Stimulated activated CD8-positive, alpha-beta memory T cell treated with anti-CD3 and anti-CD28 coated beads, Interleukin-12 subunit alpha, Interleukin-12 subunit beta, amount 100 ng/mL, for 1 hour (primary cell): Measurements from ENCODE around the gene HNRNPF.
A peak's percentile ranks its signal among the peaks of the same experiment; 100 is the strongest.
"Not testable (repeated sequence)": the region's sequence is repeated elsewhere in the genome, so short reads cannot be mapped to it uniquely, and the experiment has no call there.

Source experiments
- DNase-seq: peaks from one replicate; pipeline ENCODE4 v3.0.0-alpha.2; 2020; ENCODE audit warnings: low read depth

The HNRNPF gene

DNA sequence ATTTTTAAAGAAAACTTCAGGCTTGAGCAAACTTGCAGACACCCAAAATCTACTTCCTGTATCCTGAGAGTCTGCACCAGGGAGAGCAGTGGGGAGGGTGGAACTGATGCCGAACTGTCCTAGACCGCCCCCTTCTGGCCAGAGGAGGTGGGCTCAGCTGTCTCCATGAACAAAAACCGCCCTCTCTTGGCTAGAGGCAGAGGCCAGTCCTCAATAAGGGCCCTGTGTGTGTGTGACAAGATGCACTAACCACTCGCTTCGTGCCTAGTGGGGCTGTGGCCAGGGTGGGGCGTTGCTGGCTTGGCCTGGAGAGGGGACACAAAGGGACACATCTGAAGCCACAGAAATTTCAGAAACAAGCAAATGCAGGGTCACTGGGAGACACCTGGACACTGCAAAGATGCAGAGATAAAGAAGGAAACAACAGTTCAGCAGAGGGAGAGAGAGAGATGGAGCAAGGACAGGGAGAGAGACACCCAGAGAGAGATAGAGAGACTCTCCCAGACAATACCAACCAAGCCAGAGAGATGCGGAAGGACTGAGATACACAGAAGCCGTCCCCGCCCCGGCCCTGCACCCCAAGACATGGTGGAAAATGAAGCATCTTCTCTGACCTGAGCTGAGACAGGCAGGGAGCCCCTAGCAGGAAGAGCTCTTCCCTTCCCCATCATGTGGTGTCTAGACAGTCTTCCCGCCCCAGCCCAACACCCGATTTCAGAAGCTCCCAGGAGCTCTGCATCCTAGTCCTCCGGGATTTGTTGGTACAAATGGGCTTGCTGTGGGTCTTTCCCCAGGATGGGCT, 60.3 kb downstream of the HNRNPF start:
- peak; percentile 81 for DNase-seq

DNA sequence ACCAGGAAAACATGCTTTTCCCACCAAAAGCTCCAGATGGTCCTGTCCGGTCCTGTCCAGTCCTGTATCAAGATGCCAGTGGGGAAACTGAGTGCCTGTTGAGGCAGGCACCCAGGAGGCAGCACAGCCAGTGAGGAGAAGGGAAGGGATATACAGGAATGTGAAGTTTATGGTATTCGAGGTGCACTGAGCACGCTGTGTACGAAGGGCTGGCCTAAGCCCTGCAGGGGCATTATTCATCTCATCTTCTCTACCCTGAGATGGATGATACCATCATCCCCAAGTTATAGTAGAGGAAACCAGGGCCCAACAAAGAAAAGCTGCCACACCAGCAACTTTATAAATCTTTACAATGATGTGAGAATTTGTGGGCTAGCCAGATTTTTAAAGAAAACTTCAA, 61.0 kb downstream of the HNRNPF start:
- no peak for DNase-seq

DNA sequence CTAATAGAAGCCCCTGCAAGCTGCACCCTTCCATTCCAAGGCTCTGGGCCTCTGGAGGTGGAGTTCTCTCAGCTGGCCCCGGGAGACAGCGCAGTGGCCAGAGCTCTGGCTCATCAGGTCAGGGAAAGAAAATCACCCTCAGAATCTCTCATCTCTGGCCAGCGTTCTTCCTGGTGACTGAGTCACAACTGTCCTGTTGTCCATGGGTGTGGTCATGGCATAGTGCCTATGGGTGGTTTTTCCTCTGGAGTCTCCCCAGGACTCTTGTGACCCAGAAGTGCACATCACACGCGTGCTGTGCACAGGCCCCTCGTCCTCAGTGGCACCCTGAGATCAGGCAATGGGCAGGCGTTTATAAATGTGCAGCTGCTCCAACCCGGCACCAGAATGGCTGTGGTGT, 64.9 kb downstream of the HNRNPF start:
- DNase-seq: no peak

DNA sequence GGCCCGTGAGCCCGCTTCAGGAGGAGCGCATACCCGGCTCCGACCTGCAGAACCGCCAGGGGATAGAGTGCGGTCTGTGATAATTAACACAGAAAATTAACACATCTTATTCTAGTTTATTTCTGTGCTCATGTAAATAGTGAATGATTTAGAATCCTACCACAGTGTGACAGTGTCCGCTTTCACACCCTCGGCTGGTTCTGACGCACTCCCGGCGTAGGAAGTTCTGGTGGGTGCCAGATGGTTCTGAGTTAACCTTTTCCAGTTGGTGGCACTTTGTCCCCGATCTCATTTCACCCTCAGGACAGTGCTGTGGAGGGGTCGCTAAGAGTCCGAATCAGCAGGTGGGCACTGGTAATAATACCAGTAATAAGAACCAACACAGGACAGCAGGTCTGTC, 65.9 kb downstream of the HNRNPF start:
- no peak for DNase-seq

DNA sequence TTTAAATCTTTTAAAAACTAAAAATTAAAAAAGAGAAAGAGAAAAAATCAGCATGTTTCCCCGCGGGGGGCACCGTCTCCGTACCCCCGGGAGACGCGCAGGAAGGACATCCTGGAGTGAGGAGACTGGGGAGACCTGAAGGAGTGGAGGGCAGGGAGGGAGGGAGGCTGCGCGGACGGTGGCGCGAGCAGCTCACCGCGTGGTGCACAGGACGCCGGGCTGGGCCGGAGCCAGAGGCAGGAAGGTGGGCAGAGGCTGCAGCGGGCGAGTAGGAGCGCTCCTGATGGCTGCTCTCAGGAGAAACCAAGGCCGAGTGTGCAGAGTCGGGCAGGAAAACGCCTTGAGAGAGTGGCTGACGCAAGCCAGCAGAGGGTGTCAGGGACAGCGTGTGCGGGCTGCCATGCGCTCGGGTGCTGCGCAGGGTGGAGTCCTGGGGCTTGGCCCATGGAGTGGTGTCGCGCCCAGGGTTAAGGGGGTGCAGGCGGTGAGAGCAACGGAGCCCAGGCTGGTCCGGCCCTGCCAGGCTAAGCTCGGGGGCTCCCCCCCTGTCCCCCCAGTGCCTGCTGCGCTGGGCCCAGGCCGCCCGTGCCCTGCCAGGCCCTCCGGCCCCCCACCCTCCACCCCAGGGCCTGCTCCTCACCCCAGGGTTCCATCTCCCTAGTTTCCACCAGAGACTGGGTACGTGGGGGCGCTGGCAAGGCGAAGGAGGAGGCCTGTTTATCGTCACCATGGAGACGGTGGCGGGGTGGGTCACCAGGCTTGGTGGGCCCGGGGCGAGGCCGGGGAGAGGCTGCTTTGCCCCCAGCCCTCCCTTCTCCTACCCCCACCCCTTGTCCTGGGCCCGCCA, 66.5 kb downstream of the HNRNPF start:
- no peak for DNase-seq

DNA sequence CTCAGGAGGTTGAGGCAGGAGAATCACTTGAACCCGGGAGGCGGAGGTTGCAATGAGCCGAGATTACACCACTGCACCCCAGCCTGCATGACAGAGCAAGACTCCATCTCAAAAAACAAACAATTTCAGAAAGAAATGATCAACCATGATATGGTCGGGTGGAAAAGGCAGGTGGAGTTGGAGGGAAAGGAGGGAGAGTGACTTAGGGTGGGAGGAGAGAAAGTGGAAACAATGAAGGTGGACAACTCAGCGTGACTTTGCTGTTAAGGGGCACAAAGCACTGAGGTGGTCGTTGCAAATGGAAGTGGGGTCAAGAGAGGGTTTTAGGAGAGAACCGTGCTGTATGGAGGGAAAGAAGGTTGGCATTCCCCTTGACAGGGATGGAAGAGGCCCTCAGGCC, 67.5 kb downstream of the HNRNPF start:
- DNase-seq: no peak

DNA sequence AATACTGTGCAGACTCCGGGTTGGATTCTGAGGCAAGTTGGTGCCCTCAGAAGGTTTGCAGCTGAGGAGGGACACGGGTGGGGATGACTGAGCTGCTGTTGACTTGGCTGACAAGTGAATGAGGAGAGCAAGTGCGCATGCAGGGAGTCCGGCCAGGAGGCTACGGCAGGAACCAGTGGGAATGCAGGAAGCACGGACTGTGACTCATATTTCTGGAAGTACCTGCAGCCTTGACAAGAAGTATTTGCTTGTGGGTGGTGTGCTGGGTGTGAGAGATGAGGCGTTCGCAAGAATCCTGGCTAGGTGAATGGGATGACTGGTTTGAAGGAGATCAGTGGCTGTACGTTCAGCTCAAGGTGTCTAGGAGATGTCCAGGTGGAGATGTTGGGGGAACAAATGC, 68.4 kb downstream of the HNRNPF start:
- DNase-seq: no peak

DNA sequence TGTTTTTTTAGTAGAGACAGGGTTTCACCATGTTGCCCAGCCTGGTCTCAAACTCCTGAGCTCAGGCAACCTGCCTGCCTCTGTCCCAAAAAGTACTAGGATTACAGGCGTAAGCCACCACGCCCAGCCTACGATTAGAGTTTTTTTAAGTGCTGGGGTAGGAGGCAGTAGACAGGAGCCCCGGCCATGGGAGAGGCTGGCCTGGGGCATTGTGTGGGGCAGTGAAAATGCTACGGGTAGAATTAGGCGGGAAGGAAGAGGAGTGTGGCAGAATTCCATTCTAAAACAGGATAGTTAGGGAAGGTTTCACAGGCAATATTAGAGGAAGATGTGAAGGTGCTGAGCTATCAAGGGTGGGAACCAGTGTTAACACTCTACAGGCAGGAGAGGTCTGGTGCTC, 68.9 kb downstream of the HNRNPF start:
- no peak for DNase-seq

DNA sequence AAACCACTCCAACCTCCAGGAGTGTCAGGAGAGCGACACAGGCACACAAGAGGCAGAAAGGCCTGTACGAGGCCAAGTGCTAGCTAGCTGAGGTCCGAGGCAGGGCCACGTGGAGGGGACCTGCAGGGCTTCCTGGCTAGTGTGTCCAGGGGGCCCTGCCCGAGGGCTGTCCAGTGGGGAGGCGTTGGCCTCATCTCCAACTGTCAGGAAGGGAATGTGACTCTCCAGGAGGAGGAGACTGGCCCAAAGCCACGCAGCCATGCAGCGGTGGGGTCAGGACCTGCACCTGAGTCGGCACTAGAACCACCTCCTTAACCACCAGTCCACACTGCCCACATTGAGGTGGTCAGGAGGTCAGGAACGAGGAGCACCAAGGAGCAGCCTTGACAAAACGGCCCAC, 69.8 kb downstream of the HNRNPF start:
- DNase-seq: no peak

DNA sequence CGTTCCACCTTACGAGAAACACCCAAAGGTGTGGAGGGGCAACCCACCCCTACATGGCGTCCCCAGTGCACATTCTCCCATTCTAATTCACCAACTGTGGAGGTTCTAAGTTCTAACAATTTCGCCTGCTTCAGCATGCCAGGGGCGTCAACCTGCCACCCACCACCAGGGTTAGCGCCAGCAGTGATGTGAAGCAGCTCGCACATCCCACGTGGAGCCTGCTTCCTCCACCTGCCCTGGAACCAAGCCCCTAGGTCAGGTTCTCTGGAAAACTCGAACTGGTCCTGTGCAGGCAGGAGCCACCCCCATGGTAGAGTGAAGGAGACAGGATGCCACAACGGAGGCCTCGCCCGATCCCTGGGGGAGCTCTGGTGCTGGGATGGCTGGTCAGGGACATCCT, 70.9 kb downstream of the HNRNPF start:
- DNase-seq: no peak

DNA sequence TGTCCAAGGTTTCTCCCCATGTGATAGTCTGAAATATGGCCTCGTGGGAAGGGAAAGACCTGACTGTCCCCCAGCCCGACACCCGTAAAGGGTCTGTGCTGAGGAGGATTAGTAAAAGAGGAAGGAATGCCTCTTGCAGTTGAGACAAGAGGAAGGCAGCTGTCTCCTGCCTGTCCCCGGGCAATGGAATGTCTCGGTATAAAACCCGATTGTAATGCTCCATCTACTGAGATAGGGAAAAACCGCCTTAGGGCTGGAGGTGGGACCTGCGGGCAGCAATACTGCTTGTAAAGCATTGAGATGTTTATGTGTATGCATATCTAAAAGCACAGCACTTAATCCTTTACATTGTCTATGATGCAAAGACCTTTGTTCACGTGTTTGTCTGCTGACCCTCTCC, 71.5 kb downstream of the HNRNPF start:
- DNase-seq: not testable (repeated sequence)

DNA sequence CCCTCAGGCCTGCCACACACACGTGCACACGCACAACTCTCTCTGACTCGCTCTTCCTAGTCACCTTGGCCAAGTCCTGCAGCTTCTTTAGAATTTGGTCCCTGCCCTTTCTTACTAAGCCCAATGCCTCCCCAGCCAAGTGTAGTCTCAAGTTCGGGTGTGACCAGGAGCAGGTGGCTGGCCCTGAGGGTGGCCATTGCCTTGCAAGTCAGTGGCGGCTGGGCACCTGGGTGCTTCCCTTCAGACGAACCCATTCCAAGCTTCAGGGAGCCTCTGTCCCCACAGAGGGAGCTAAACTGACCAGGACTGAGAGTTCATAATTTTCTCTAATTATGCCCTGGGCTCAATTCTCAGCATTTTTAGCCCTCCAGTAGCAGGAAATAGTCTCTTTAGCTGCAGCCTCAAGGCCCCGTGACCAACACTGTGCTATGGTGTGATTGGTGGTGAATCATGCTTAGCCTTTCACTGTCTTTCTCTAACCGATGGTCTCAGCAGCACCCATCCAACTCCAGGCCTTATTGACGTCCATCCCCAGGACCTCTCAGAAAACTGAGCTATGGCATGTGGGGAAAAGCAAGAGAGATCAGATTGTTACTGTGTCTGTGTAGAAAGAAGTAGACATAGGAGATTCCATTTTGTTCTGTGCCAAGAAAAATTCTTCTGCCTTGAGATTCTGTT, 72.2 kb downstream of the HNRNPF start:
- no peak for DNase-seq

DNA sequence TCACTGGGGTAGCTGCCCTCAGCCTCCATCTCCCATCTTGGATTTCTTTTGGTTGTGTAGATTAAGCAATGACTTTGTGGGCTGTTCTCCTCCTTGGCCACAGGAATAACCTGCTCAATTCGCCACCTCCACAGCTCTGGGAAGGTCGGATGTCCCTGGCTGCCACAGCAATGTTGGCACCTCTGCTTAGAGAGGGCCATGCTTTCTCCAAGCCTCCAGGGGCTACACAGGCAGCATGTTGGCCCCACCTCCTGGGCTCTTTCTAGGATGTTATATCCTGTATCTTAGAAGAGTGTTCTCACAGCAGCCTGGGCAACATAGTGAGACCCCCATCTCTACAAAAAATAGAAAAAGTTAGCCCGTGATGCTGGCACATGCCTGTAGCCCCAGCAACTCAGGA, 72.9 kb downstream of the HNRNPF start:
- DNase-seq: no peak
